Kidney capillary endothelial cell (primary cell): ENCODE results near the gene GINS3.
A peak's percentile ranks its signal among the peaks of the same experiment; 100 is the strongest.

Experiments used
- DNase-seq: peaks from one replicate; pipeline ENCODE4 v3.0.0-alpha.2; 2018; ENCODE audit warnings: low spot score

Gene GINS3

GRCh38 chr16:58392215-58393137 lies at the start of gene GINS3:
TSS of gene GINS3 (plus strand) at chr16:58392471. CDS start at chr16:58392602, 131 bp downstream.
- peak; percentile 77 for DNase-seq

GRCh38 chr16:58343562-58343961 lies 48.7 kb upstream of the GINS3 start:
- DNase-seq, result no peak

GRCh38 chr16:58345574-58346354 lies 46.5 kb upstream of the GINS3 start:
- DNase-seq, result peak; percentile 36

GRCh38 chr16:58346831-58347371 lies 45.4 kb upstream of the GINS3 start:
- no peak for DNase-seq

GRCh38 chr16:58348986-58349385 lies 43.3 kb upstream of the GINS3 start:
- DNase-seq, result no peak

GRCh38 chr16:58352690-58353089 lies 39.6 kb upstream of the GINS3 start:
- DNase-seq, result no peak

GRCh38 chr16:58360041-58360634 lies 32.1 kb upstream of the GINS3 start:
- no peak for DNase-seq

GRCh38 chr16:58361726-58362125 lies 30.5 kb upstream of the GINS3 start:
- no peak for DNase-seq

GRCh38 chr16:58363746-58364393 lies 28.4 kb upstream of the GINS3 start:
- no peak for DNase-seq

GRCh38 chr16:58365623-58366022 lies 26.6 kb upstream of the GINS3 start:
- no peak for DNase-seq

GRCh38 chr16:58366247-58367031 lies 25.8 kb upstream of the GINS3 start:
- DNase-seq, result peak; percentile 86

- DNase-seq, result no peak
These were observed 25.0 kb upstream of the GINS3 start for GRCh38 chr16:58367252-58367651.

- no peak for DNase-seq
These were observed 20.4 kb upstream of the GINS3 start for GRCh38 chr16:58371841-58372240.

- DNase-seq, result no peak
These were observed 16.9 kb upstream of the GINS3 start for GRCh38 chr16:58375386-58375785.

GRCh38 chr16:58377932-58378331 lies 14.3 kb upstream of the GINS3 start:
- DNase-seq, result peak; percentile 71

GRCh38 chr16:58378401-58378800 lies 13.9 kb upstream of the GINS3 start:
- peak; percentile 84 for DNase-seq

GRCh38 chr16:58379736-58380135 lies 12.5 kb upstream of the GINS3 start:
- no peak for DNase-seq

GRCh38 chr16:58381661-58382060 lies 10.6 kb upstream of the GINS3 start:
- no peak for DNase-seq

- DNase-seq, result no peak
These were observed 7.7 kb upstream of the GINS3 start for GRCh38 chr16:58384437-58385055.

- no peak for DNase-seq
These were observed 7.0 kb upstream of the GINS3 start for GRCh38 chr16:58385218-58385773.
